HCT116 (cell line): ENCODE data around the gene GRID2. TPM values are rescaled to one million over a fixed set of nuclear protein-coding genes. Genes with fewer than 3 reads are reported as not detected.

Source experiments
- ATAC-seq: fragments of 200-7000 bp; cut with Tn5 transposase; 2 replicates; pipeline ENCODE4 v1.9.1; 2020; ENCODE audit warnings: mild to moderate bottlenecking, moderate library complexity
- BruUV-seq: library from RNA; stranded (reverse); fragments of 400-500 nt; replicated peaks from 2 replicates; lab custom pipeline; 2021; lab: Mats Ljungman, UMichigan
- CTCF ChIA-PET: fragments of 300-600 bp; sonication (Branson Sonifier 250); formaldehyde crosslinking; loops from one replicate; lab custom pipeline; 2021; ENCODE audit warnings: antibody characterized with exemption; lab: Charles Lee
- POLR2A ChIA-PET: fragments of 300-600, 350-600 bp; sonication (Branson Sonifier 250); formaldehyde crosslinking; loops from one replicate; lab custom pipeline; 2021; ENCODE audit warnings: antibody characterized with exemption; lab: Charles Lee
- RAD21 ChIA-PET, 2 experiments: fragments of 300-600 bp; sonication (Branson Sonifier 250); formaldehyde crosslinking; loops; one replicate each; lab custom pipeline; 2023; ENCODE audit warnings: low total read pairs in 2 of 2; ENCODE audit not compliant: uncharacterized antibody in 2 of 2, unreplicated experiment in 2 of 2, low non-redundant PET in 1 of 2; lab: Charles Lee
- DNase-seq: peaks from one replicate; pipeline ENCODE4 v3.0.0-alpha.2; 2010; ENCODE audit warnings: low read depth, low spot score
- H2AFZ ChIP-seq: fragments of 200-600 bp; shearing (Covaris generic), sonication (generic); 2 replicates; pipeline ENCODE4 v1.6.1; 2017; ENCODE audit warnings: low read depth, mixed run types, mixed read lengths, antibody characterized with exemption, low read length; ENCODE audit not compliant: poor library complexity, severe bottlenecking
- H3K27ac ChIP-seq: 2 replicates; pipeline ENCODE4 v1.5.1; 2012; ENCODE audit warnings: low read depth, low read length
- H3K27me3 ChIP-seq: fragments of 200-600 bp; sonication (generic); 2 replicates; pipeline ENCODE4 v1.6.1; 2016; ENCODE audit warnings: mixed run types, low read length, mixed read lengths; ENCODE audit not compliant: insufficient read depth
- H3K36me3 ChIP-seq, 2 experiments: fragments of 200-500 bp in 1 of 2; fragments of 200-600 bp in 1 of 2; sonication (Bioruptor generic) in 1 of 2; sonication (generic) in 1 of 2; 2 replicates each; pipeline versions ENCODE4 v1.5.1 to v1.6.1; 2014 to 2016; ENCODE audit warnings: low read length in 2 of 2, inconsistent platforms in 1 of 2, mixed read lengths in 1 of 2, mixed run types in 1 of 2; ENCODE audit not compliant: insufficient read depth in 2 of 2, control insufficient read depth in 1 of 2
- H3K4me1 ChIP-seq, 2 experiments: fragments of 200-600 bp in 1 of 2; sonication (generic) in 1 of 2; 2 replicates each; pipeline versions ENCODE4 v1.5.1 to v1.6.1; 2012 to 2017; ENCODE audit warnings: low read length in 2 of 2, inconsistent platforms in 1 of 2, mild to moderate bottlenecking in 1 of 2, mixed read lengths in 1 of 2, mixed run types in 1 of 2, moderate library complexity in 1 of 2; ENCODE audit not compliant: insufficient read depth in 2 of 2, control insufficient read depth in 1 of 2
- H3K4me2 ChIP-seq: fragments of 200-600 bp; sonication (generic); 2 replicates; pipeline ENCODE4 v1.6.1; 2017; ENCODE audit warnings: mixed run types, low read length, mixed read lengths
- H3K4me3 ChIP-seq, 2 experiments: fragments of 200-600 bp in 1 of 2; sonication (generic) in 1 of 2; replicated peaks in 1 of 2; 2 replicates each; pipeline ENCODE4 v1.5.1; 2011 to 2016; ENCODE audit warnings: low read length in 2 of 2, control low read depth in 1 of 2, low read depth in 1 of 2, mild to moderate bottlenecking in 1 of 2, mixed read lengths in 1 of 2, mixed run types in 1 of 2
- H3K79me2 ChIP-seq: fragments of 200-600 bp; sonication (generic); 2 replicates; pipeline ENCODE4 v1.6.1; 2017; ENCODE audit warnings: mild to moderate bottlenecking, mixed run types, low read length, moderate library complexity, mixed read lengths; ENCODE audit not compliant: insufficient read depth
- H3K9ac ChIP-seq: fragments of 200-600 bp; sonication (generic); 2 replicates; pipeline ENCODE4 v1.6.1; 2016; ENCODE audit warnings: low read length, mixed read lengths
- H3K9me2 ChIP-seq: fragments of 200-600 bp; sonication (generic), shearing (Covaris generic); 2 replicates; pipeline ENCODE4 v1.6.1; 2017; ENCODE audit warnings: mixed run types, mild to moderate bottlenecking, moderate library complexity; ENCODE audit not compliant: insufficient read depth
- H3K9me3 ChIP-seq, 2 experiments: fragments of 200-500 bp in 1 of 2; fragments of 200-600 bp in 1 of 2; sonication (Bioruptor generic) in 1 of 2; sonication (generic) in 1 of 2; 2 replicates each; pipeline ENCODE4 v1.6.1; 2014 to 2017; ENCODE audit warnings: low read length in 2 of 2, mixed read lengths in 2 of 2, inconsistent platforms in 1 of 2, low read depth in 1 of 2, mild to moderate bottlenecking in 1 of 2, mixed run types in 1 of 2, moderate library complexity in 1 of 2; ENCODE audit not compliant: control insufficient read depth in 1 of 2, insufficient read depth in 1 of 2
- H4K20me1 ChIP-seq: fragments of 200-600 bp; sonication (generic), shearing (Covaris generic); 2 replicates; pipeline ENCODE4 v1.6.1; 2017; ENCODE audit warnings: mixed run types, mild to moderate bottlenecking, moderate library complexity; ENCODE audit not compliant: insufficient read depth
- EGR1 ChIP-seq: IDR thresholded peaks from 2 replicates; pipeline ENCODE4 v1.6.1; 2012; ENCODE audit warnings: low read depth
- POLR2AphosphoS5 ChIP-seq: IDR thresholded peaks from 2 replicates; pipeline ENCODE4 v1.6.1; 2011; ENCODE audit warnings: mild to moderate bottlenecking, low read depth, low read length, moderate library complexity
- ZNF274 ChIP-seq: fragments of 200-500 bp; sonication (Bioruptor generic); IDR thresholded peaks from 2 replicates; pipeline ENCODE4 v1.6.1; 2014; ENCODE audit warnings: mild to moderate bottlenecking, low read depth, low read length, inconsistent platforms
- intact Hi-C: fragments of 100-400 bp; cut with micrococcal nuclease; formaldehyde crosslinking; loops from 2 replicates; pipeline ENCODE4 v1.10.0; 2022
- total RNA-seq: library from RNA; stranded (reverse); gene quantifications from one replicate; pipeline ENCODE4 v1.2.1, GENCODE V29; 2021; ENCODE audit not compliant: unreplicated experiment
- TF ChIP-seq, protein P1 (sequence below): IDR thresholded peaks from 2 replicates; pipeline ENCODE4 v1.6.1; 2012

Gene GRID2
- total RNA-seq, 1 experiment from 2014 or later: not detected

DNA sequence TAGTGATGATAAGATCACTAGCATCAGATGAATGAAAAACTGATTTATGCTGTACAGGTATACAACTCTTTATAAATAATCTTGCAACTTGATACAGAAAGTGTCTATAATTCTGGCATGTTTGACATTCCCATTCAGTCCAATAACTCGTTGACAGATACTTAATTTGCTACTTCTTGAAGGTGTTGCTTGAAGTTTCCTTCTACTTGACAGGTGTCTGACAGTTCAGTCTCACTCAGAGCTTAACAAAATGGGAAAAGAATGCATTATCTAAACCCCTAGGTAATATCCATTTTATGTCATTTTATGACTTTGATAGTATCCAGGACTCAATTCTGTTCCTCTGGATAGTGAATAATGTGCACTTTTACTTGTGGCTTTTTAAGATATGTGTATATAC is 508.9 kb downstream of the GRID2 start:
- no TSS peak for BruUV-seq
- TF ChIP-seq EGR1 (no peak), ZNF274 (no peak), POLR2AphosphoS5 (no peak)
- TF ChIP-seq, all 23 proteins: peak for 0
- Histone ChIP-seq H3K9me3 (no peaks in the 10 kb centered on the region), H3K4me3 (no peak overlapping the region), H3K9ac (no peak overlapping the region), H3K4me1 (no peaks in the 10 kb centered on the region), H3K27me3 (no peaks in the 10 kb centered on the region), H3K36me3 (no peaks in the 10 kb centered on the region), H2AFZ (no peak overlapping the region), H4K20me1 (no peaks in the 10 kb centered on the region), H3K4me2 (no peak overlapping the region), H3K79me2 (no peaks in the 10 kb centered on the region), H3K27ac (no peak overlapping the region), H3K9me2 (no peaks in the 10 kb centered on the region)
- RAD21 ChIA-PET: no interaction called here
- CTCF ChIA-PET: no interaction called here
- ATAC-seq (no peak), DNase-seq (no peak)
- intact Hi-C loops: no loop called here
- POLR2A ChIA-PET: no interaction called here

DNA sequence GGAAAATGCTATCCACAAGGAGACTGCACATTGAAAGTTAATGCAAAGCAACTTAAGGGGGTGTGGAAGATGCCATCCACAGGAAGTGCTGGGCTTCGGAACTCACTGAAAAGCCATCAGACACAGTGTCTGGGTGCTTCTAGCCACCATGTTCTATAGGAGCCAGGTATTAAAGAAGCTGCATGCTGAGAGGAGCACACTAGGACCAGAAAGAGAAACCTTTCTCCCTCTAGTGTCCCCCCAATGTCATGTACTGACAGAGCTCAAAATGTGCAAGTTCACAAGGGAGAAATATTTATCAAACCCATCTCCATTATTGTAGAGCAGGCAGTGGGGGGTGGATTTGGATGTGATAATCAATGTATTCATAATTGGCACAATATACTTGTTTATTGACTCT is 510.9 kb downstream of the GRID2 start:
- Histone ChIP-seq H3K4me1 (no peaks in the 10 kb centered on the region), H2AFZ (no peak overlapping the region), H3K9me3 (no peaks in the 10 kb centered on the region), H3K9ac (no peak overlapping the region), H3K27me3 (no peaks in the 10 kb centered on the region), H3K27ac (no peak overlapping the region), H3K4me2 (no peak overlapping the region), H3K36me3 (no peaks in the 10 kb centered on the region), H4K20me1 (no peaks in the 10 kb centered on the region), H3K79me2 (no peaks in the 10 kb centered on the region), H3K9me2 (no peaks in the 10 kb centered on the region), H3K4me3 (no peak overlapping the region)
- DNase-seq (no peak), ATAC-seq (no peak)
- intact Hi-C loops: no loop called here
- TF ChIP-seq, protein P1, sequence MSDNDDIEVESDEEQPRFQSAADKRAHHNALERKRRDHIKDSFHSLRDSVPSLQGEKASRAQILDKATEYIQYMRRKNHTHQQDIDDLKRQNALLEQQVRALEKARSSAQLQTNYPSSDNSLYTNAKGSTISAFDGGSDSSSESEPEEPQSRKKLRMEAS: no peak
- POLR2A ChIA-PET: no interaction called here
- RAD21 ChIA-PET: no interaction called here
- CTCF ChIA-PET: no interaction called here
- no TSS peak for BruUV-seq
